ENCODE measurements around the gene NFATC1.

DNA sequence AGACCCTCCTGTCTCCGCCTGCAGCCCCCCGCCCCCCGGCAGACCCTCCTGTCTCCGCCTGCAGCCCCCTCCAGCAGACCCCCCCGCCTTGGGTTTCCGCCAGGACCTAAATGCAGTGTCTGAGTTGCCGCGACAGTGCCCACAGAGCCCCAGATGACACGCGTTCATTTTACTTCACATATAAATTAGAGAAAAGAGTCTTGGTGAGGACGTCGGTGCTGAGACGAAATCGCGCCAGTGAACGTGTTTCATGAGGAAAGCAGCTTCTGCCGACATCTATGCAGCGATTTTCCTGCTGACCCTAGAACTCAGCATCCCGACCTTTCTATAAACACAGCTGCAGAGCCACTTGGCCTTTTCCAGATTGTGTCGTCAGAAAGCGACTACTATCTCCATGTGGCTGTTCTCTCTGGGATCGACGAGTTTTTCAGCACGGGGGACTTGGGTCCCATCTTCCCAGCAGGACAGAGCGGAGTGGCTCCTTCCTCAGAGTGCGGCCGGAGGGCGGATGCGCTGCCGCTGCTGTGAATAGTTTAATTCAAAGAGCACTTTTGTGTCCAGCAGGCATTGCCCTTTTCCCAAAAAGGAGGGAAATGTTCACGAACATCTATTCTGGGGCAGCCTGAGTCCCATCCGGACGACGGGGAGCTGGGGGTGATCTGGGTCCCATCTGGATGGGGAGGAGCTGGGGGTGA is 136.7 kb downstream of the NFATC1 start:
- TF ChIP-seq, protein P1, sequence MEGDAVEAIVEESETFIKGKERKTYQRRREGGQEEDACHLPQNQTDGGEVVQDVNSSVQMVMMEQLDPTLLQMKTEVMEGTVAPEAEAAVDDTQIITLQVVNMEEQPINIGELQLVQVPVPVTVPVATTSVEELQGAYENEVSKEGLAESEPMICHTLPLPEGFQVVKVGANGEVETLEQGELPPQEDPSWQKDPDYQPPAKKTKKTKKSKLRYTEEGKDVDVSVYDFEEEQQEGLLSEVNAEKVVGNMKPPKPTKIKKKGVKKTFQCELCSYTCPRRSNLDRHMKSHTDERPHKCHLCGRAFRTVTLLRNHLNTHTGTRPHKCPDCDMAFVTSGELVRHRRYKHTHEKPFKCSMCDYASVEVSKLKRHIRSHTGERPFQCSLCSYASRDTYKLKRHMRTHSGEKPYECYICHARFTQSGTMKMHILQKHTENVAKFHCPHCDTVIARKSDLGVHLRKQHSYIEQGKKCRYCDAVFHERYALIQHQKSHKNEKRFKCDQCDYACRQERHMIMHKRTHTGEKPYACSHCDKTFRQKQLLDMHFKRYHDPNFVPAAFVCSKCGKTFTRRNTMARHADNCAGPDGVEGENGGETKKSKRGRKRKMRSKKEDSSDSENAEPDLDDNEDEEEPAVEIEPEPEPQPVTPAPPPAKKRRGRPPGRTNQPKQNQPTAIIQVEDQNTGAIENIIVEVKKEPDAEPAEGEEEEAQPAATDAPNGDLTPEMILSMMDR (IDR thresholded peaks at IDR 0.05 in 4 of 5, conservative IDR thresholded peaks at IDR 0.05 in 1 of 5) = no peak
- no peak for TF ChIP-seq POLR2A (IDR thresholded peaks at IDR 0.05)
